Esophagus muscularis mucosa (tissue), 3 donors: ENCODE measurements around the gene SERPING1.

Experiments used
- POLR2A ChIP-seq: fragments of 450-650 bp; IDR thresholded peaks from one replicate; pipeline ENCODE4 v1.6.1; 2017; ENCODE audit warnings: antibody characterized with exemption, moderate library complexity, mild to moderate bottlenecking, low read depth
- TF ChIP-seq, protein P1 (sequence below), 3 experiments: fragments of 200-600 bp in 2 of 3; fragments of 450-650 bp in 1 of 3; sonication (generic) in 2 of 3; IDR thresholded peaks; one replicate each; pipeline ENCODE4 v1.5.1; 2017 to 2019; ENCODE audit warnings: antibody characterized with exemption in 3 of 3, mild to moderate bottlenecking in 2 of 3, moderate library complexity in 1 of 3

DNA sequence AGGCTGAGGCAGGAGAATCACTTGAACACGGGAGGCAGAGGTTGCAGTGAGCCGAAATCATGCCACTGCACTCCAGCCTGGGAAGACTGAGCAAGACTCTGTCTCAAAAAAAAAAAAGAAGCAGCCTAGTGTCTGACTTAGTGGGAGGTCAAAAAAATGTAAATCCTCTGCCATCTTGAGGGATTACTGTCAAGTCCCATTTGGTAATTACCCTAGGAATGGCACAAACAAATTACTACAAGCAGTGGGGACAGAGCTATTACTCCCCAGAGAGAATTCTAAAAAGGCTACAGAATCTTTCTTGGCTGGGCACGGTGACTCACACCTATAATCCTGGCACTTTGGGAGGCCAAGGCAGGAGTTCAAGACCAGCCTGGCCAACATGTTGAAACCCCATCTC, 3.8 kb downstream of the SERPING1 start:
- no peak for TF ChIP-seq POLR2A
- TF ChIP-seq, protein P1, sequence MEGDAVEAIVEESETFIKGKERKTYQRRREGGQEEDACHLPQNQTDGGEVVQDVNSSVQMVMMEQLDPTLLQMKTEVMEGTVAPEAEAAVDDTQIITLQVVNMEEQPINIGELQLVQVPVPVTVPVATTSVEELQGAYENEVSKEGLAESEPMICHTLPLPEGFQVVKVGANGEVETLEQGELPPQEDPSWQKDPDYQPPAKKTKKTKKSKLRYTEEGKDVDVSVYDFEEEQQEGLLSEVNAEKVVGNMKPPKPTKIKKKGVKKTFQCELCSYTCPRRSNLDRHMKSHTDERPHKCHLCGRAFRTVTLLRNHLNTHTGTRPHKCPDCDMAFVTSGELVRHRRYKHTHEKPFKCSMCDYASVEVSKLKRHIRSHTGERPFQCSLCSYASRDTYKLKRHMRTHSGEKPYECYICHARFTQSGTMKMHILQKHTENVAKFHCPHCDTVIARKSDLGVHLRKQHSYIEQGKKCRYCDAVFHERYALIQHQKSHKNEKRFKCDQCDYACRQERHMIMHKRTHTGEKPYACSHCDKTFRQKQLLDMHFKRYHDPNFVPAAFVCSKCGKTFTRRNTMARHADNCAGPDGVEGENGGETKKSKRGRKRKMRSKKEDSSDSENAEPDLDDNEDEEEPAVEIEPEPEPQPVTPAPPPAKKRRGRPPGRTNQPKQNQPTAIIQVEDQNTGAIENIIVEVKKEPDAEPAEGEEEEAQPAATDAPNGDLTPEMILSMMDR (IDR thresholded peaks at IDR 0.05): no peak
